ENCODE measurements around the gene KRT15. TPM values are rescaled to one million over a fixed set of nuclear protein-coding genes. Genes with fewer than 3 reads are reported as not detected.

KRT15 gene
- total and polyA plus RNA-seq, 2 of the 8 experiments (the other 6 are each of a cell fraction or from before 2014, with no cell fraction given), result 0.11 to 0.13 TPM

GRCh38 chr17:41478237-41478636 lies 40.5 kb downstream of the KRT15 start:
- no peaks in the 10 kb centered on the region for H3K9me3 ChIP-seq (ENCODE audit: insufficient read depth in 2 of 2, low read depth in 1 of 2, low read length in 1 of 2)
- TF ChIP-seq E2F6 (IDR thresholded peaks at IDR 0.05) (no peak), BRCA1 (IDR thresholded peaks at IDR 0.05; ENCODE audit: low read depth, low read length) (no peak), NANOG (IDR thresholded peaks at IDR 0.05; ENCODE audit: insufficient read depth, low read depth, low read length, poor library complexity, severe bottlenecking) (no peak), ZNF274 (IDR thresholded peaks at IDR 0.05; ENCODE audit: borderline replicate concordance, extremely low read depth, low read length) (no peak), SP1 (IDR thresholded peaks at IDR 0.05; ENCODE audit: low read depth, low read length) (no peak)
- H4K91ac ChIP-seq (replicated peaks; ENCODE audit: insufficient read length, low read length), result no peak overlapping the region
- no peak overlapping the region for H4K5ac ChIP-seq (ENCODE audit: insufficient read length, low read depth, low read length)
- H3K18ac ChIP-seq (ENCODE audit: extremely low read depth, low read length), result no peak overlapping the region
- H3K4me1 ChIP-seq (replicated peaks in 1 of 4; ENCODE audit: control insufficient read depth in 3 of 4, insufficient read depth in 4 of 4, low read length in 3 of 4), result no peaks in the 10 kb centered on the region
- H3K36me3 ChIP-seq (ENCODE audit: control insufficient read depth in 2 of 4, insufficient read depth in 4 of 4, low read length in 3 of 4), result no peaks in the 10 kb centered on the region
- no peak overlapping the region for H3K9ac ChIP-seq (replicated peaks in 1 of 4; ENCODE audit: extremely low read depth in 1 of 4, low read depth in 3 of 4, low read length in 3 of 4)
- ChIA-PET CTCF (ENCODE audit: partially characterized antibody) (interaction anchor here (0.6 to 11.2 kb wide), 8 partner anchors 9 to 600 kb away, joined by 3 to 98 read pairs (median 4); partner anchors contain the start of gene KRT36), POLR2A (ENCODE audit: partially characterized antibody) (interaction anchor here (0.9 kb wide), 1 partner anchor 50 kb away, joined by 3 read pairs; the partner anchor contains the start of gene KRT19)
- FAIRE-seq (no peak), DNase-seq (ENCODE audit: low read depth in 1 of 2, low spot score in 2 of 2) (no peak)
- no peaks in the 10 kb centered on the region for H3K79me2 ChIP-seq (ENCODE audit: control insufficient read depth in 1 of 2, insufficient read depth in 2 of 2, low read length in 2 of 2)
- no peak overlapping the region for H2AK5ac ChIP-seq (ENCODE audit: low read depth, low read length)
- H2AFZ ChIP-seq (ENCODE audit: low read length), result no peak overlapping the region
- no peaks in the 10 kb centered on the region for H4K20me1 ChIP-seq (replicated peaks in 1 of 2; ENCODE audit: control insufficient read depth in 1 of 2, insufficient read depth in 2 of 2, low read length in 2 of 2)
- no peak overlapping the region for H2BK120ac ChIP-seq (replicated peaks; ENCODE audit: low read depth, low read length)
- H3K56ac ChIP-seq (replicated peaks; ENCODE audit: insufficient read length, low read depth, low read length), result no peak overlapping the region
- H3K4ac ChIP-seq (replicated peaks; ENCODE audit: insufficient read length, low read depth, low read length), result no peak overlapping the region
- no peak overlapping the region; the same call in 1 of the 2 replicates for H2BK15ac ChIP-seq (ENCODE audit: low read length)
- H2BK12ac ChIP-seq (ENCODE audit: low read depth, low read length), result no peak overlapping the region
- no peaks in the 10 kb centered on the region for H3K23me2 ChIP-seq (ENCODE audit: low read depth, low read length)
- no peak overlapping the region for H3K14ac ChIP-seq (ENCODE audit: insufficient read length)
- H2BK20ac ChIP-seq (ENCODE audit: low read length), result no peak overlapping the region
- H3K23ac ChIP-seq (ENCODE audit: insufficient read length), result no peak overlapping the region
- H3K4me2 ChIP-seq (ENCODE audit: insufficient read depth in 1 of 2, low read depth in 2 of 2, low read length in 2 of 2), result no peak overlapping the region
- H3K79me1 ChIP-seq (ENCODE audit: low read depth, low read length), result no peaks in the 10 kb centered on the region
- no peak overlapping the region for H3K4me3 ChIP-seq (ENCODE audit: extremely low read depth in 1 of 4, insufficient read depth in 2 of 4, low read depth in 3 of 4, low read length in 4 of 4)
- 80% methylated on average over 8 of the region's 8 CpGs; no CpG with 5 or more reads in 1 of the 2 experiments for WGBS, 2 experiments (ENCODE audit: extremely low coverage in 1 of 2, insufficient coverage in 1 of 2, insufficient read length in 1 of 2, insufficient replicate concordance in 2 of 2, low coverage in 1 of 2, low lambda C conversion rate in 2 of 2, missing lambda C conversion rate in 1 of 2)
- H4K8ac ChIP-seq (ENCODE audit: extremely low read depth, insufficient read depth, low read length), result no peak overlapping the region
- H3K27ac ChIP-seq (ENCODE audit: low read depth, low read length), result no peak overlapping the region
- H2BK5ac ChIP-seq (ENCODE audit: low read depth, low read length), result no peak overlapping the region
- H3K27me3 ChIP-seq (replicated peaks in 1 of 4; ENCODE audit: control insufficient read depth in 3 of 4, extremely low read depth in 1 of 4, insufficient read depth in 3 of 4, low read length in 3 of 4), result no peaks in the 10 kb centered on the region; a peak in 2 of 7 replicates
